ENCODE data around the gene NOL4L.
"Not testable (repeated sequence)": the region's sequence is repeated elsewhere in the genome, so short reads cannot be mapped to it uniquely, and the experiment has no call there.

The NOL4L gene

DNA sequence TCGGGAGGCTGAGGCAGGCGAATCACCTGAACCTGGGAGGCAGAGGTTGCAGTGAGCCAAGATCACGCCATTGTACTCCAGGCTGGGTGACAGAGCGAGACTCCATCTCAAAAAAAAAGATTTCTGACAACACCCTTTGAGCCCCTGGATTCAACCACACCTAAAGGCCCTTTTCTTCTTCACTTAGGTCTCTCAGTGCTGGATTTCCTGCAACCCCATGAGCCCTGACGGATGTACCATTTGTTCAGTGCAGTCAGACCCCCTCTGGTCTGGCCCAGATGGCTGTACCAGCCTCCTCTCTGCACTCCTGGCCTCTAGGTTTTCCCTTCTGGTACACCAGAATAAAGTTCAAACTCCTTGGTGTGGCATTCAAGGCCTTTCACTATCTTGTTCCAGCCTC, 9.1 kb upstream of the NOL4L start:
- Histone ChIP-seq H3K9me3 (ENCODE audit: control insufficient read depth, insufficient read depth, low read length) (no peaks in the 10 kb centered on the region), H3K9ac (ENCODE audit: low read depth, low read length) (no peak overlapping the region)

DNA sequence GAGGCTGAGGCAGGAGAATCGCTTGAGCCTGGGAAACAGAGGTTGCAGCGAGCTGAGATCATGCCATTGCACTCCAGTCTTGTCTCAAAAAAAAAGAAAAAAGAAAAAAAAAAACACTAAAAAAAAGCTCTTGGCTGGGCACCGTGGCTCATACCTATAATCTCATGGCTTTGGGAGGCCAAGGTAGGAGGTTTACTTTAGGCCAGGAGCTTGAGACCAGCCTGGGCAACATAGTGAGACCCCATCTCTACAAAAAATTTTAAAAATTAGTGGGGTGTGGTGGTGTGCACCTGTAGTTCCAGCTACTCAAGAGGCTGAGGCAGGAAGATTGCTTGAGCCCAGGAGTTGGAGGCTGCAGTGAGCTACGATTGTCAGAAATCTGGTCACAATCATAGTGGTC, 7.5 kb upstream of the NOL4L start:
- not testable (repeated sequence) for H3K27ac ChIP-seq (ENCODE audit: low read depth, low read length); H3K4me1 ChIP-seq (ENCODE audit: control insufficient read depth, insufficient read depth, low read length); H3K9ac ChIP-seq (ENCODE audit: low read depth, low read length); H3K9me3 ChIP-seq (ENCODE audit: control insufficient read depth, insufficient read depth, low read length); H3K4me3 ChIP-seq (ENCODE audit: low read depth, low read length); H3K36me3 ChIP-seq (ENCODE audit: control insufficient read depth, insufficient read depth, low read length)
- H3K27me3 ChIP-seq (ENCODE audit: control insufficient read depth, insufficient read depth, low read length) = peaks cover 11% of the 10 kb centered on the region

More for the DNA sequence above, 9.1 kb upstream of the NOL4L start:
- no peaks in the 10 kb centered on the region for H3K36me3 ChIP-seq (ENCODE audit: control insufficient read depth, insufficient read depth, low read length)
- no peak overlapping the region for H3K4me3 ChIP-seq (ENCODE audit: low read depth, low read length)
- H3K4me1 ChIP-seq (ENCODE audit: control insufficient read depth, insufficient read depth, low read length) = no peaks in the 10 kb centered on the region
- H3K27me3 ChIP-seq (ENCODE audit: control insufficient read depth, insufficient read depth, low read length) = no peaks in the 10 kb centered on the region
- H3K27ac ChIP-seq (ENCODE audit: low read depth, low read length) = no peak overlapping the region

DNA sequence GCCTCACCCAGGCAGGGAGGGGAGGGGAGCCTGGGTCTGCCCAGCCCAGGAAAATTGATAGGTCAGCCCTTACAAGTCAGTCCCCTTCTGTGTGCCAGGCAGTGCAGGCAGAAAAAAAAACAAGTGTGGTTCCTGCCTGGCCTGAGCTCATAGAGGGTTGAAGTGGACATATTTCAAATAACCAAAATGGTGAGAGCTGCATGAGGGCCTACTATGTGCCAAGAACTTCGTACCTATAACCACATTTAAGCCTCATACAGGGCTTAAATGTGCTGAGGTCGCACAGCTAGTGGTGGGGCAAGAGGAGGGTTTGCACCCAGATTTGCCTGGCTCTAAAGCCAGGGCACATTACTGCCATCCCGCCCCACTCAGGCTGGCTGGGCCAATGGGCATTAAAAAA, 6.9 kb upstream of the NOL4L start:
- no peak overlapping the region for H3K27ac ChIP-seq (ENCODE audit: low read depth, low read length)
- no peaks in the 10 kb centered on the region for H3K4me1 ChIP-seq (ENCODE audit: control insufficient read depth, insufficient read depth, low read length)
- peaks cover 17% of the 10 kb centered on the region for H3K27me3 ChIP-seq (ENCODE audit: control insufficient read depth, insufficient read depth, low read length)
- no peaks in the 10 kb centered on the region for H3K9me3 ChIP-seq (ENCODE audit: control insufficient read depth, insufficient read depth, low read length)
- H3K36me3 ChIP-seq (ENCODE audit: control insufficient read depth, insufficient read depth, low read length) = no peaks in the 10 kb centered on the region
- no peak overlapping the region for H3K4me3 ChIP-seq (ENCODE audit: low read depth, low read length)
- H3K9ac ChIP-seq (ENCODE audit: low read depth, low read length) = no peak overlapping the region

DNA sequence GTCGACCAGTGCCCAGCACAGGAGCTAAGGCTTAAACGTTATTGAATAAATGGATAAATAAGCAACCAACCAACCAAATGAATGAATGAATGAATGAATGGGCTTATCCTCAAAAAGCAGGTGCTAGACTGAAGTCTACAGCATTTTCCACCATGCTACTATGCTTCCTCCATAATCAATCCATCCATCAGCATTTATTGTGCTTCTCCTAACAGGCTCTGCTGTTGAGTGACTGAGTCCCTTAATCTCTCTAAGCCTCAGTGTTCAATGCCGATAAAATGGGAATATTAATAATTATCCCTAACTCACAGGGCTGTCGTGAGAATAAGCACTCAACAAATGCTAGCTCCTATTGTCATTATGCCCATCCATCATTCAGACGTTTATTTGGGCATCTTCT, 4.6 kb upstream of the NOL4L start:
- Histone ChIP-seq H3K27me3 (ENCODE audit: control insufficient read depth, insufficient read depth, low read length) (peaks cover 34% of the 10 kb centered on the region), H3K9ac (ENCODE audit: low read depth, low read length) (no peak overlapping the region), H3K36me3 (ENCODE audit: control insufficient read depth, insufficient read depth, low read length) (no peaks in the 10 kb centered on the region), H3K4me3 (ENCODE audit: low read depth, low read length) (no peak overlapping the region), H3K27ac (ENCODE audit: low read depth, low read length) (no peak overlapping the region), H3K4me1 (ENCODE audit: control insufficient read depth, insufficient read depth, low read length) (peaks cover 8% of the 10 kb centered on the region; the same call in 1 of the 2 replicates), H3K9me3 (ENCODE audit: control insufficient read depth, insufficient read depth, low read length) (no peaks in the 10 kb centered on the region)

DNA sequence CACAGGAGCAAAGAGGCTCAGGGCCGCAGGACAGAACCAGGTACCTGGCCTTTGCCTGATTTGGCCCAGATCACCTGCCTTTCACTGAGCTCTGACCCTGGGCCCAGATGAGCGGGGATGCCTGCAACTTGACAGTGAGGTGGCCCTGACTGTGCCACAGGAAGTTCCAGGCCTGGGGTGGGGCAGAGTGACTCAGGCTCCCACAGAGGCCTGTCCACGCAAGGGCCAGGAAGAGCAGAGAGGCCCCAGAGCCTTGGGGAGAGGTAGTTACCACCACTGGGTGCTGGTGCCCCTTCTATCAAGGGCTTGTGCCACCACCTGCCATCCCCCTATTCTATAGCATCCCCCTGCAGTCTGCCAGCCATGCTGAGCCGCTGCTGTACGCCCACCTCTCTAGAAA, 4.1 kb upstream of the NOL4L start:
- Histone ChIP-seq H3K9me3 (ENCODE audit: control insufficient read depth, insufficient read depth, low read length) (no peaks in the 10 kb centered on the region), H3K36me3 (ENCODE audit: control insufficient read depth, insufficient read depth, low read length) (no peaks in the 10 kb centered on the region), H3K27me3 (ENCODE audit: control insufficient read depth, insufficient read depth, low read length) (peaks cover 38% of the 10 kb centered on the region), H3K9ac (ENCODE audit: low read depth, low read length) (no peak overlapping the region), H3K27ac (ENCODE audit: low read depth, low read length) (no peak overlapping the region), H3K4me3 (ENCODE audit: low read depth, low read length) (no peak overlapping the region), H3K4me1 (ENCODE audit: control insufficient read depth, insufficient read depth, low read length) (peaks cover 8% of the 10 kb centered on the region; the same call in 1 of the 2 replicates)

DNA sequence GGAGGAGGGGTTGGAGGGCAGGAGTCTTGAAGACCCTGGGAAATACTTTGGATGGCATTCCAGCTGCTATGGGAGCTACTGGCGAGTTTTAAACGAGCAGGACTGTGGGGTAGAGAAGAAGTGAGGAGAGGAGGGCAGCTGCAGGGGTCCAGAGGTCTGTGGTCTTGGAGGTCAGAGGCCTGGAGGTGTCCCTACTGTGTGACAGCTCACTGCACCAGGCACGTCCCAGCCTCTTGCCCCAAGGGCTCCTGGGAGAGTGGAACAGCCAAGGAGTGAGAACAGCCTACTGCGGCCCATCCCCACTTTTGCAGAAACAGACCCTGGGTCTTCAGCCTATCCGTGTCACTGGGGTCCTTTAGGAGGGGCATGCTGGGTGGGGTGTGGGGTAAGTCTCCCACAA, 2.9 kb upstream of the NOL4L start:
- H3K36me3 ChIP-seq (ENCODE audit: control insufficient read depth, insufficient read depth, low read length) = no peaks in the 10 kb centered on the region
- H3K4me1 ChIP-seq (ENCODE audit: control insufficient read depth, insufficient read depth, low read length) = peaks cover 8% of the 10 kb centered on the region; the same call in 1 of the 2 replicates
- no peaks in the 10 kb centered on the region for H3K9me3 ChIP-seq (ENCODE audit: control insufficient read depth, insufficient read depth, low read length)
- peaks cover 39% of the 10 kb centered on the region for H3K27me3 ChIP-seq (ENCODE audit: control insufficient read depth, insufficient read depth, low read length)
- no peak overlapping the region for H3K27ac ChIP-seq (ENCODE audit: low read depth, low read length)
- H3K4me3 ChIP-seq (ENCODE audit: low read depth, low read length) = no peak overlapping the region
- no peak overlapping the region for H3K9ac ChIP-seq (ENCODE audit: low read depth, low read length)

DNA sequence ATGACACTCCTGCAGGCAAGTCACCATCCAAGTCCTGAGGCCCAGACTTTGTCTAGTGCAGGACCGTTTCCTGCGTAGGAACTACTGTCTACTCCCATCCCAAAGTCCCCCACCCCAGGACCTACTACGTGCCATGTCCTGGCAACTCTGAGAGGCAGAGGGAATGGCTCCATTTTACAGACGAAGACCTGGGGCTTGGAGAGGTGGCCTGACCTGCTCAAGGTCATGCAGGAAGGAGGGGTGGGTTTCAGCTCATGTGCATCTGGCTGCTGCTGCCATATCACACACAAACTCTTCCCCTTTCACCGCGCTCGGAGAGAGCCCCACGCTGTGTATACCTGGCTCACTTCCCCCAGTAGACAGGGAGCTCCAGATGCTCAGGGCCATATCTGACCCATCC, 1.2 kb upstream of the NOL4L start:
- no peaks in the 10 kb centered on the region for H3K9me3 ChIP-seq (ENCODE audit: control insufficient read depth, insufficient read depth, low read length)
- peaks cover 53% of the 10 kb centered on the region for H3K27me3 ChIP-seq (ENCODE audit: control insufficient read depth, insufficient read depth, low read length)
- H3K4me3 ChIP-seq (ENCODE audit: low read depth, low read length) = no peak overlapping the region
- H3K36me3 ChIP-seq (ENCODE audit: control insufficient read depth, insufficient read depth, low read length) = no peaks in the 10 kb centered on the region
- H3K9ac ChIP-seq (ENCODE audit: low read depth, low read length) = no peak overlapping the region
- peaks cover 16% of the 10 kb centered on the region; the same call in 1 of the 2 replicates for H3K4me1 ChIP-seq (ENCODE audit: control insufficient read depth, insufficient read depth, low read length)
- no peak overlapping the region for H3K27ac ChIP-seq (ENCODE audit: low read depth, low read length)

DNA sequence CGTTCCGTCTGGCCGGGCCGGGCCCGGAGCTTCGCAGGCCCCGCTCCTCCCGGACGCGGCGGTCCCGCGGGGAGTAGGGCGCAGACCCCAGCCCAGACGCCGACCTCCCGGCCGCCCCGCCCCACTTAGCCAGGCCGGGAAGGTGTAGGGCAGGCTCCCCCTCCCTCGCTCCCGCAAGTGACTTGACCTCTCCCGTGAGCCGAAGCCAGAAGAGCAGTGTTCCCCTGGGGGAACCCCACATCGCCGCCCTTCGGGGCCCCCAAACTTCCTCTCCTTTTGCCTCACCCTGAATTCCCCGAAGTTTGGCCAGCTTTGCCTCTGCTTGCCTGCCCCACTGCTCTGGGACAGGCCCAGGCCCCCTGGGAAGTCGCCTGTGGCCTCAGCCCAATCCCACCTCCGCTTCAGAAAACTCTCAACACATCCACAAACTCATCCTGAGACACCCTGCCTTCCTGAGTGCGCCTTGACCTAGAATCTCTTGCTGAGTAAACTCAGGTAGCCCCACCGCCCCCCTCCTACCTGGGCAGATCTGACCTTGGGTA, 524 bp upstream of the NOL4L start:
- no peaks in the 10 kb centered on the region for H3K9me3 ChIP-seq (ENCODE audit: control insufficient read depth, insufficient read depth, low read length)
- H3K36me3 ChIP-seq (ENCODE audit: control insufficient read depth, insufficient read depth, low read length) = no peaks in the 10 kb centered on the region
- H3K27me3 ChIP-seq (ENCODE audit: control insufficient read depth, insufficient read depth, low read length) = peaks cover 53% of the 10 kb centered on the region
- H3K9ac ChIP-seq (ENCODE audit: low read depth, low read length) = no peak overlapping the region
- peaks cover 17% of the 10 kb centered on the region; the same call in 1 of the 2 replicates for H3K4me1 ChIP-seq (ENCODE audit: control insufficient read depth, insufficient read depth, low read length)
- no peak overlapping the region for H3K27ac ChIP-seq (ENCODE audit: low read depth, low read length)
- peak overlapping the region; percentile 75 for H3K4me3 ChIP-seq (ENCODE audit: low read depth, low read length)

DNA sequence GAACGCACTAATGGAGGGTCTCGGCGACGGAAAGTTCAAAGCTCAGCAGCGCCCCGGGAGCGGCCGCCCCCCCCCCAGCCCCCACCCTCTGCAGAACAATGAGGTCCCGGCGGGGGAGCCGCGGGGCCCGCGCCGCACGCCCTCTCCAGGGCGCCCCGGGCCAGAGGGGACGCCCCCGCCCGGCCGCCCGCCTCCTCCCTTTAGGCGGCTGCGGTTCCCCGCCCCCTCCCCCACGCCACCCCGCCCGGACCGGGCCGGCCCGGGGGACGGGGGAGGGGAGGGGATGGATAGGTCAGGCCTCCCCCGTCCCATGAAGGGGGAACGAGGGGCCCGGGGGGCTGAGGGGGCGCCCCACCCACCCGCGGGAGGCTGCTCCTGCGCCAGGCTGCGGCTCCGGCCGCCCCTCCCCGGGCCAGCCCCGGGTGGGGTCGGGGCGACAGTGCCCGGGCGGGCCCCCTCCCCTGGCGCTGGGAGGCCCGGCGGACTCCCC, 1.5 kb downstream of the NOL4L start:
- H3K27me3 ChIP-seq (ENCODE audit: control insufficient read depth, insufficient read depth, low read length) = peaks cover 52% of the 10 kb centered on the region
- H3K36me3 ChIP-seq (ENCODE audit: control insufficient read depth, insufficient read depth, low read length) = no peaks in the 10 kb centered on the region
- no peak overlapping the region for H3K9ac ChIP-seq (ENCODE audit: low read depth, low read length)
- H3K4me3 ChIP-seq (ENCODE audit: low read depth, low read length) = peak overlapping the region; percentile 35; the same call in 1 of the 2 replicates
- H3K27ac ChIP-seq (ENCODE audit: low read depth, low read length) = no peak overlapping the region
- H3K4me1 ChIP-seq (ENCODE audit: control insufficient read depth, insufficient read depth, low read length) = peaks cover 17% of the 10 kb centered on the region; the same call in 1 of the 2 replicates
- no peaks in the 10 kb centered on the region for H3K9me3 ChIP-seq (ENCODE audit: control insufficient read depth, insufficient read depth, low read length)

DNA sequence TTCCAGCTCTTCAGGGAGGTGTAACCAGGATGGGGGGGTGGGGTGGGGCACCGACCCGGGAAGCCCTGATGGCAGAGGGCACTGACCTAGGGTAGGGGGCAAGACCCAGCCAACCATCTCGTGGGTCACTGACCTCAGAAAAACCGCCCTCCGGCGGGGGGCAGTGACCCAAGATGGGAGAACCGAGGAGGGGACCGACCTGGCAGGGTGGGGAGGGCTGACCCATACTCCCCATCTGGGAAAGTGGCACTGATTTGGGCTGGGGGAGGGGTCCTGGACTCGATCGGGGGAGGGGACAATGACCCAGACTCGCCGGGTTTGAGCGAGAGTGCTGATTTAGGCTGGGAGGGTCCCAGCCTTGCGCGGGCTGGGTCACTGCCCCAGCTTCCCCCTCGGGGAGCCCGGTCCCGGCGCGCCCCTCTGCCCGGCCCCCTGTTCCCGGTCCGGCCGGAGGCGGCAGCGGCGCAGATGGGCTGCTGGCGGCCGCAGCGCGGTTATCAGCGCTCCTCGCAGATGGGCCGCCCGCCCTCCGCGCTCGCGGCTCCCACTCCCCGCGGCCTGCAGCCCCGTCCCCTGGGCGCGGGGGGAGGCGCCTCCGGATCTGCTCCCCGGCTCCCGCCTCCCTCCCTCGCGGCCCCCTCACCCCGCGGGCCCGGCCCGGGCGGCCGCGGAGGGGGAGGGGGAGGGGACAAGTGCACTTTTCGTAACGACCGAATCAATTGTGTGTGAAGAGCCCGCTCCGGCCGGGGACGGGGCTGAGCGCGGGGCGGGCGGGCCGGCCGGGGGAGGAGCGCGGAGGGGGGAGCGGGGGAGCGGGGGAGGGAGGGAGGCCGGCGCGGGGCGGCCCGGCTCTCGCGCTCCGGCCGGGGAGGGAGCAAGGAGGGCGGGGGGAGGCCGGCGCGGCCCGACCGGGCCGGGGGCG, 2.2 kb downstream of the NOL4L start:
- Histone ChIP-seq H3K4me3 (ENCODE audit: low read depth, low read length) (peak overlapping the region; percentile 67), H3K27ac (ENCODE audit: low read depth, low read length) (no peak overlapping the region), H3K9ac (ENCODE audit: low read depth, low read length) (no peak overlapping the region)

More for the DNA sequence above, 2.2 kb downstream of the NOL4L start:
- H3K27me3 ChIP-seq (ENCODE audit: control insufficient read depth, insufficient read depth, low read length) = peaks cover 44% of the 10 kb centered on the region
- H3K9me3 ChIP-seq (ENCODE audit: control insufficient read depth, insufficient read depth, low read length) = no peaks in the 10 kb centered on the region
- H3K4me1 ChIP-seq (ENCODE audit: control insufficient read depth, insufficient read depth, low read length) = peaks cover 17% of the 10 kb centered on the region; the same call in 1 of the 2 replicates
- no peaks in the 10 kb centered on the region for H3K36me3 ChIP-seq (ENCODE audit: control insufficient read depth, insufficient read depth, low read length)

Data from HUES48 (cell line).